Smooth muscle cell (in vitro differentiated cells): ENCODE results near the gene IFT172. TPM values are rescaled to one million over a fixed set of nuclear protein-coding genes. Genes with fewer than 3 reads are reported as not detected.

Experiments
- DNase-seq: peaks from one replicate; lab custom pipeline; 2025; ENCODE audit not compliant: unreplicated experiment; lab: John Stamatoyannopoulos, UW
- H2AFZ ChIP-seq: fragments of 200-600 bp; sonication (generic); 2 replicates; pipeline ENCODE4 v1.6.0; 2016; ENCODE audit warnings: antibody characterized with exemption, low read depth, mild to moderate bottlenecking
- H3F3A ChIP-seq: fragments of 200-600 bp; sonication (generic); 2 replicates; pipeline ENCODE4 v1.6.0; 2017; ENCODE audit warnings: antibody characterized with exemption, low read depth
- H3K27ac ChIP-seq: fragments of 200-600 bp; sonication (generic); 2 replicates; pipeline ENCODE4 v1.5.1; 2016; ENCODE audit warnings: low read depth, mild to moderate bottlenecking
- H3K27me3 ChIP-seq: fragments of 200-600 bp; sonication (generic); 2 replicates; pipeline ENCODE4 v1.6.1; 2016; ENCODE audit warnings: low read depth, mild to moderate bottlenecking
- H3K36me3 ChIP-seq: fragments of 200-600 bp; sonication (generic); 2 replicates; pipeline ENCODE4 v1.5.1; 2016; ENCODE audit warnings: low read depth
- H3K4me1 ChIP-seq: fragments of 200-600 bp; sonication (generic); 2 replicates; pipeline ENCODE4 v1.5.1; 2016; ENCODE audit warnings: low read depth
- H3K4me2 ChIP-seq: fragments of 200-600 bp; sonication (generic); 2 replicates; pipeline ENCODE4 v1.6.0; 2016; ENCODE audit warnings: mild to moderate bottlenecking
- H3K4me3 ChIP-seq: fragments of 200-600 bp; sonication (generic); 2 replicates; pipeline ENCODE4 v1.5.1; 2016; ENCODE audit warnings: mild to moderate bottlenecking
- H3K79me2 ChIP-seq: fragments of 200-600 bp; sonication (generic); 2 replicates; pipeline ENCODE4 v1.6.0; 2016; ENCODE audit warnings: low read depth, mild to moderate bottlenecking
- H3K9ac ChIP-seq: fragments of 200-600 bp; sonication (generic); 2 replicates; pipeline ENCODE4 v1.6.0; 2016; ENCODE audit warnings: low read depth
- H3K9me3 ChIP-seq: fragments of 200-600 bp; sonication (generic); replicated peaks from 2 replicates; pipeline ENCODE4 v1.5.1; 2016; ENCODE audit warnings: low read depth
- H4K20me1 ChIP-seq: fragments of 200-600 bp; sonication (generic); 2 replicates; pipeline ENCODE4 v1.6.0; 2016; ENCODE audit warnings: low read depth
- CTCF ChIP-seq: fragments of 200-600 bp; sonication (generic); IDR thresholded peaks from 2 replicates; pipeline ENCODE4 v1.5.1; 2017; ENCODE audit warnings: borderline replicate concordance, mild to moderate bottlenecking, antibody characterized with exemption; ENCODE audit not compliant: insufficient read depth, poor library complexity, severe bottlenecking
- WGBS: methylation state at CpG from one replicate; pipeline ENCODE4 v1.1.7; 2016; ENCODE audit warnings: low lambda C conversion rate; 5-methylcytosine and 5-hydroxymethylcytosine counted together
- polyA plus RNA-seq: library from polyadenylated mRNA; unstranded; fragments of >200 nt; fragmentation: Nextera tagmentation; extraction: Ambion mirVana; gene quantifications from 2 replicates; pipeline ENCODE4 v1.2.1, GENCODE V29; 2016
- total RNA-seq: library from RNA; depleted of rRNA; stranded (reverse); fragments of >200 nt; gene quantifications from 2 replicates; pipeline ENCODE4 v1.2.3, GENCODE V29; 2014

The IFT172 gene
- total and polyA plus RNA-seq, 2 experiments from 2014 or later, result 12.5 to 26.3 TPM

GRCh38 chr2:27518782-27519113, 29.2 kb upstream of the IFT172 start:
- H4K20me1 ChIP-seq, result no peaks in the 10 kb centered on the region
- H2AFZ ChIP-seq, result no peak overlapping the region
- no peaks in the 10 kb centered on the region for H3K9me3 ChIP-seq
- H3K27ac ChIP-seq, result no peak overlapping the region
- 85% methylated on average over 4 of the region's 4 CpGs for WGBS
- no peaks in the 10 kb centered on the region for H3K79me2 ChIP-seq
- H3K4me3 ChIP-seq, result no peak overlapping the region
- TF ChIP-seq CTCF, result no peak
- H3K9ac ChIP-seq, result no peak overlapping the region
- DNase-seq, result no peak
- H3F3A ChIP-seq, result no peaks in the 10 kb centered on the region
- H3K4me1 ChIP-seq, result no peaks in the 10 kb centered on the region
- H3K27me3 ChIP-seq, result peaks cover 10% of the 10 kb centered on the region
- no peak overlapping the region for H3K4me2 ChIP-seq
- H3K36me3 ChIP-seq, result no peaks in the 10 kb centered on the region

- WGBS, result 86% methylated on average over 5 of the region's 5 CpGs
- no peak for TF ChIP-seq CTCF
- no peak overlapping the region for H3K4me2 ChIP-seq
- H3F3A ChIP-seq, result no peaks in the 10 kb centered on the region
- H4K20me1 ChIP-seq, result no peaks in the 10 kb centered on the region
- no peak overlapping the region for H3K27ac ChIP-seq
- no peaks in the 10 kb centered on the region for H3K79me2 ChIP-seq
- no peaks in the 10 kb centered on the region for H3K36me3 ChIP-seq
- H3K4me3 ChIP-seq, result no peak overlapping the region
- no peak overlapping the region for H3K9ac ChIP-seq
- no peaks in the 10 kb centered on the region for H3K9me3 ChIP-seq
- H3K4me1 ChIP-seq, result no peaks in the 10 kb centered on the region
- H3K27me3 ChIP-seq, result peaks cover 10% of the 10 kb centered on the region
- no peak for DNase-seq
- no peak overlapping the region for H2AFZ ChIP-seq
These were observed 28.7 kb upstream of the IFT172 start for GRCh38 chr2:27518113-27518781.

- Histone ChIP-seq H3K9me3 (no peaks in the 10 kb centered on the region), H3K4me2 (no peak overlapping the region), H3K27me3 (peaks cover 1% of the 10 kb centered on the region), H3K4me3 (no peak overlapping the region), H3F3A (no peaks in the 10 kb centered on the region), H2AFZ (no peak overlapping the region), H3K36me3 (no peaks in the 10 kb centered on the region), H4K20me1 (no peaks in the 10 kb centered on the region), H3K27ac (no peak overlapping the region), H3K4me1 (no peaks in the 10 kb centered on the region), H3K9ac (no peak overlapping the region), H3K79me2 (no peaks in the 10 kb centered on the region)
- no peak for TF ChIP-seq CTCF
- WGBS, result 76% methylated on average over 6 of the region's 6 CpGs
- no peak for DNase-seq
These were observed 19.8 kb upstream of the IFT172 start for GRCh38 chr2:27509326-27509725.

- no peak overlapping the region for H2AFZ ChIP-seq
- H3K4me3 ChIP-seq, result no peak overlapping the region
- H3F3A ChIP-seq, result no peaks in the 10 kb centered on the region
- H3K4me1 ChIP-seq, result no peaks in the 10 kb centered on the region
- TF ChIP-seq CTCF, result no peak
- no peaks in the 10 kb centered on the region for H3K36me3 ChIP-seq
- H3K27me3 ChIP-seq, result no peaks in the 10 kb centered on the region
- DNase-seq, result no peak
- WGBS, result 79% methylated on average over 4 of the region's 4 CpGs
- H3K4me2 ChIP-seq, result no peak overlapping the region
- no peak overlapping the region for H3K27ac ChIP-seq
- H3K9ac ChIP-seq, result no peak overlapping the region
- H3K79me2 ChIP-seq, result no peaks in the 10 kb centered on the region
- H4K20me1 ChIP-seq, result no peaks in the 10 kb centered on the region
- no peaks in the 10 kb centered on the region for H3K9me3 ChIP-seq
These were observed 17.8 kb upstream of the IFT172 start for GRCh38 chr2:27507293-27507692.
